H9 (cell line): ENCODE data around the gene NEDD4. TPM values are rescaled to one million over a fixed set of nuclear protein-coding genes. Genes with fewer than 3 reads are reported as not detected.
"Not testable (repeated sequence)": the region's sequence is repeated elsewhere in the genome, so short reads cannot be mapped to it uniquely, and the experiment has no call there.

ENCODE experiments used
- DNase-seq: peaks from one replicate; pipeline ENCODE4 v3.0.0-alpha.2; 2017
- H2AFZ ChIP-seq: one replicate; pipeline ENCODE4 v1.6.1; 2013; ENCODE audit warnings: mild to moderate bottlenecking, low read length, control low read depth, moderate library complexity
- H2AK5ac ChIP-seq: 2 replicates; pipeline ENCODE4 v1.6.1; 2013; ENCODE audit warnings: low read length, control low read depth, mixed read lengths; ENCODE audit not compliant: insufficient read length
- H2BK120ac ChIP-seq: one replicate; pipeline ENCODE4 v1.6.1; 2013; ENCODE audit warnings: low read depth, mild to moderate bottlenecking, low read length, control low read depth, inconsistent platforms; ENCODE audit not compliant: poor library complexity, severe bottlenecking
- H2BK12ac ChIP-seq: 2 replicates; pipeline ENCODE4 v1.6.1; 2013; ENCODE audit warnings: low read length, control low read depth, mixed read lengths, low read depth; ENCODE audit not compliant: insufficient read length
- H2BK15ac ChIP-seq: 2 replicates; pipeline ENCODE4 v1.6.1; 2013; ENCODE audit warnings: low read depth, low read length, control low read depth
- H2BK20ac ChIP-seq: one replicate; pipeline ENCODE4 v1.6.1; 2013; ENCODE audit warnings: low read depth, mild to moderate bottlenecking, low read length, control low read depth, inconsistent platforms; ENCODE audit not compliant: poor library complexity, severe bottlenecking
- H2BK5ac ChIP-seq: 2 replicates; pipeline ENCODE4 v1.6.1; 2013; ENCODE audit warnings: low read length, control low read depth, mixed read lengths; ENCODE audit not compliant: insufficient read length
- H3K14ac ChIP-seq: 2 replicates; pipeline ENCODE4 v1.6.1; 2013; ENCODE audit warnings: low read length, control low read depth; ENCODE audit not compliant: insufficient read depth
- H3K18ac ChIP-seq: 2 replicates; pipeline ENCODE4 v1.6.1; 2013; ENCODE audit warnings: low read depth, mild to moderate bottlenecking, mixed read lengths, low read length, control low read depth; ENCODE audit not compliant: insufficient read length
- H3K23ac ChIP-seq: 2 replicates; pipeline ENCODE4 v1.6.1; 2013; ENCODE audit warnings: low read length, control low read depth, mixed read lengths, low read depth; ENCODE audit not compliant: insufficient read length
- H3K23me2 ChIP-seq: 2 replicates; pipeline ENCODE4 v1.6.1; 2013; ENCODE audit warnings: low read depth, mild to moderate bottlenecking, mixed read lengths, low read length, control low read depth; ENCODE audit not compliant: insufficient read length, poor library complexity, severe bottlenecking
- H3K27ac ChIP-seq: 2 replicates; pipeline ENCODE4 v1.5.1; 2013; ENCODE audit warnings: low read length, control low read depth, mixed read lengths, low read depth; ENCODE audit not compliant: insufficient read length
- H3K27me3 ChIP-seq: 2 replicates; pipeline ENCODE4 v1.6.1; 2013; ENCODE audit warnings: low read length, control low read depth, inconsistent platforms; ENCODE audit not compliant: insufficient read depth
- H3K4ac ChIP-seq: 2 replicates; pipeline ENCODE4 v1.6.1; 2013; ENCODE audit warnings: low read depth, mild to moderate bottlenecking, control low read depth, inconsistent platforms, low read length, moderate library complexity
- H3K4me1 ChIP-seq: 2 replicates; pipeline ENCODE4 v1.6.1; 2013; ENCODE audit warnings: low read length, control low read depth, inconsistent platforms; ENCODE audit not compliant: insufficient read depth
- H3K4me2 ChIP-seq: 2 replicates; pipeline ENCODE4 v1.6.1; 2013; ENCODE audit warnings: low read length, control low read depth, mixed read lengths; ENCODE audit not compliant: insufficient read length, insufficient read depth
- H3K56ac ChIP-seq: 2 replicates; pipeline ENCODE4 v1.6.1; 2013; ENCODE audit warnings: low read depth, mild to moderate bottlenecking, mixed read lengths, low read length, control low read depth; ENCODE audit not compliant: insufficient read length
- H3K79me1 ChIP-seq: 2 replicates; pipeline ENCODE4 v1.6.1; 2013; ENCODE audit warnings: low read depth, mild to moderate bottlenecking, moderate library complexity, low read length, control low read depth, inconsistent platforms; ENCODE audit not compliant: insufficient read depth, poor library complexity, severe bottlenecking
- H3K79me2 ChIP-seq: 2 replicates; pipeline ENCODE4 v1.6.1; 2013; ENCODE audit warnings: low read length, control low read depth, inconsistent platforms; ENCODE audit not compliant: insufficient read depth
- H3K9ac ChIP-seq: 2 replicates; pipeline ENCODE4 v1.6.1; 2013; ENCODE audit warnings: low read length, control low read depth, mixed read lengths; ENCODE audit not compliant: insufficient read length; ENCODE audit errors: extremely low read depth
- H3K9me3 ChIP-seq: one replicate; pipeline ENCODE4 v1.6.1; 2013; ENCODE audit warnings: low read depth, low read length, inconsistent platforms; ENCODE audit not compliant: control insufficient read depth
- H3T11ph ChIP-seq: one replicate; pipeline ENCODE4 v1.6.1; 2013; ENCODE audit warnings: mild to moderate bottlenecking, low read length, control low read depth, inconsistent platforms
- H4K20me1 ChIP-seq: one replicate; pipeline ENCODE4 v1.6.1; 2013; ENCODE audit not compliant: control insufficient read depth, insufficient read length, insufficient read depth
- H4K5ac ChIP-seq: 2 replicates; pipeline ENCODE4 v1.6.1; 2013; ENCODE audit warnings: low read depth, mild to moderate bottlenecking, mixed read lengths, low read length, control low read depth; ENCODE audit not compliant: insufficient read length
- H4K8ac ChIP-seq: replicated peaks from 2 replicates; pipeline ENCODE4 v1.6.1; 2013; ENCODE audit warnings: low read length, control low read depth, mixed read lengths, low read depth; ENCODE audit not compliant: insufficient read length
- H4K91ac ChIP-seq: 2 replicates; pipeline ENCODE4 v1.6.1; 2013; ENCODE audit warnings: low read depth, mild to moderate bottlenecking, moderate library complexity, mixed read lengths, low read length, control low read depth; ENCODE audit not compliant: insufficient read length
- H3K27ac Mint-ChIP-seq, 3 experiments: 2 replicates in 2 of 3; 3 replicates in 1 of 3; pipeline ENCODE4 v1.8.0; 2020 to 2021; ENCODE audit warnings: mixed read lengths in 3 of 3, mild to moderate bottlenecking in 1 of 3, moderate library complexity in 1 of 3
- H3K27me3 Mint-ChIP-seq: 2 replicates; pipeline ENCODE4 v1.8.0; 2021; ENCODE audit warnings: low read depth, mild to moderate bottlenecking, moderate library complexity, mixed read lengths
- H3K36me3 Mint-ChIP-seq, 3 experiments: 2 replicates in 2 of 3; 3 replicates in 1 of 3; pipeline ENCODE4 v1.8.0; 2020 to 2021; ENCODE audit warnings: low read depth in 3 of 3, mixed read lengths in 3 of 3; ENCODE audit not compliant: insufficient read depth in 1 of 3
- H3K4me1 Mint-ChIP-seq, 2 experiments: 2 replicates each; pipeline ENCODE4 v1.8.0; 2020; ENCODE audit warnings: mixed read lengths in 2 of 2
- H3K4me3 Mint-ChIP-seq, 2 experiments: 2 replicates in 1 of 2; 3 replicates in 1 of 2; pipeline ENCODE4 v1.8.0; 2020 to 2021; ENCODE audit warnings: mild to moderate bottlenecking in 2 of 2, mixed read lengths in 2 of 2, moderate library complexity in 1 of 2
- H3K9me3 Mint-ChIP-seq, 2 experiments: 2 replicates in 1 of 2; 3 replicates in 1 of 2; pipeline ENCODE4 v1.8.0; 2020; ENCODE audit warnings: mild to moderate bottlenecking in 2 of 2, mixed read lengths in 2 of 2, moderate library complexity in 1 of 2
- WGBS: extraction: QIAGEN DNeasy Blood & Tissue Kit; methylation state at CpG from one replicate; pipeline ENCODE4 v1.1.7; 2013; ENCODE audit warnings: missing lambda C conversion rate, low lambda C conversion rate, mixed read lengths; ENCODE audit not compliant: insufficient read length; ENCODE audit errors: extremely low coverage; 5-methylcytosine and 5-hydroxymethylcytosine counted together
- total RNA-seq: library from RNA; stranded (reverse); gene quantifications from 2 replicates; pipeline ENCODE4 v1.2.1, GENCODE V29; 2021

The NEDD4 gene
- total RNA-seq, 1 experiment from 2014 or later: 9.6 TPM

- H3K27ac ChIP-seq, H4K5ac ChIP-seq, H3K27me3 ChIP-seq, H3K9me3 ChIP-seq, H3K56ac ChIP-seq, H3T11ph ChIP-seq, H2BK20ac ChIP-seq, H3K18ac ChIP-seq, H3K23me2 ChIP-seq, H3K4ac ChIP-seq, H2BK5ac ChIP-seq, DNase-seq, H2BK12ac ChIP-seq, H3K14ac ChIP-seq, H3K4me1 ChIP-seq, H2BK120ac ChIP-seq, H2AFZ ChIP-seq, H4K8ac ChIP-seq, H2BK15ac ChIP-seq, H3K9me3 Mint-ChIP-seq, H4K91ac ChIP-seq, H3K36me3 Mint-ChIP-seq, H3K79me1 ChIP-seq, H3K79me2 ChIP-seq, H3K27ac Mint-ChIP-seq, H3K4me1 Mint-ChIP-seq, H3K23ac ChIP-seq, H2AK5ac ChIP-seq, H4K20me1 ChIP-seq: not testable (repeated sequence)
- Histone ChIP-seq H3K9ac (peak overlapping the region; percentile 44), H3K4me2 (peak overlapping the region; percentile 40)
- no CpG with 5 or more reads among the region's 5 CpGs for WGBS
- H3K4me3 Mint-ChIP-seq: peak overlapping the region; percentile 55 to 77; a peak in 4 of 5 replicates
- peaks cover 16% of the 10 kb centered on the region for H3K27me3 Mint-ChIP-seq
Measured at GRCh38 chr15:56006371-56006770, 13.0 kb upstream of the NEDD4 start.

GRCh38 chr15:56004281-56004680 is 10.9 kb upstream of the NEDD4 start:
- not testable (repeated sequence) for H3K4me3 Mint-ChIP-seq, H3K23ac ChIP-seq, H3K4ac ChIP-seq, H4K8ac ChIP-seq, H3K18ac ChIP-seq, H3K56ac ChIP-seq, H2BK5ac ChIP-seq, H3K27ac Mint-ChIP-seq, H4K20me1 ChIP-seq, H3K9me3 ChIP-seq, H3K23me2 ChIP-seq, H2AFZ ChIP-seq, H3K4me2 ChIP-seq, H3K9ac ChIP-seq, H3K14ac ChIP-seq, H2AK5ac ChIP-seq, H3K27ac ChIP-seq, H4K5ac ChIP-seq, H2BK20ac ChIP-seq, H4K91ac ChIP-seq, H3K79me2 ChIP-seq, H3K27me3 ChIP-seq, H3K9me3 Mint-ChIP-seq, H3K36me3 Mint-ChIP-seq, H2BK120ac ChIP-seq, H3T11ph ChIP-seq, H3K4me1 Mint-ChIP-seq, H3K4me1 ChIP-seq, DNase-seq, H3K79me1 ChIP-seq, H2BK12ac ChIP-seq, H2BK15ac ChIP-seq
- no CpG with 5 or more reads among the region's 1 CpG for WGBS
- H3K27me3 Mint-ChIP-seq: peaks cover 18% of the 10 kb centered on the region
